Measurements from ENCODE around the gene RDH16.

RDH16 gene

GRCh38 chr12:56948881-56949280 is 8.5 kb downstream of the RDH16 start (continued):
- TF ChIP-seq CREB5 (CRISPR knock-in tag; IDR thresholded peaks at IDR 0.05; ENCODE audit: low read depth) (no peak), TOX (CRISPR knock-in tag; IDR thresholded peaks at IDR 0.05; ENCODE audit: borderline replicate concordance) (no peak), ZFP3 (CRISPR knock-in tag; IDR thresholded peaks at IDR 0.05) (no peak), ZNF8 (CRISPR knock-in tag; IDR thresholded peaks at IDR 0.05) (no peak), ZNF565 (CRISPR knock-in tag; conservative IDR thresholded peaks at IDR 0.05; ENCODE audit: low read depth) (no peak)

- no peak for ATAC-seq
- no peak for TF ChIP-seq TCF4 (CRISPR knock-in tag; IDR thresholded peaks at IDR 0.05; ENCODE audit: borderline replicate concordance)
- no peak for TF ChIP-seq SNAI2 (CRISPR knock-in tag; IDR thresholded peaks at IDR 0.05)
- TF ChIP-seq ESRRG (CRISPR knock-in tag; IDR thresholded peaks at IDR 0.05): no peak
- no peak for TF ChIP-seq CSDC2 (CRISPR knock-in tag; IDR thresholded peaks at IDR 0.05)
- TF ChIP-seq POU6F1 (CRISPR knock-in tag; IDR thresholded peaks at IDR 0.05; ENCODE audit: borderline replicate concordance, low read depth): no peak
- no peak for TF ChIP-seq GLIS3 (CRISPR knock-in tag; IDR thresholded peaks at IDR 0.05)
- no peak for TF ChIP-seq OSR1 (CRISPR knock-in tag; IDR thresholded peaks at IDR 0.05)
- no peak for TF ChIP-seq TOX (CRISPR knock-in tag; IDR thresholded peaks at IDR 0.05; ENCODE audit: borderline replicate concordance)
- no peak for TF ChIP-seq PPARA (CRISPR knock-in tag; IDR thresholded peaks at IDR 0.05; ENCODE audit: borderline replicate concordance)
- TF ChIP-seq ZFP30 (CRISPR knock-in tag; IDR thresholded peaks at IDR 0.05): no peak
- TF ChIP-seq BACH2 (CRISPR knock-in tag; IDR thresholded peaks at IDR 0.05; ENCODE audit: borderline replicate concordance): no peak
- no peak for TF ChIP-seq ZNF565 (CRISPR knock-in tag; conservative IDR thresholded peaks at IDR 0.05; ENCODE audit: low read depth)
- TF ChIP-seq ZNF70 (CRISPR knock-in tag; IDR thresholded peaks at IDR 0.05): no peak
- no peak for TF ChIP-seq ZNF8 (CRISPR knock-in tag; IDR thresholded peaks at IDR 0.05)
These were observed 9.0 kb downstream of the RDH16 start for GRCh38 chr12:56948457-56948777.

- ATAC-seq: no peak
- TF ChIP-seq ISL1 (CRISPR knock-in tag; IDR thresholded peaks at IDR 0.05) (no peak), ZNF8 (CRISPR knock-in tag; IDR thresholded peaks at IDR 0.05) (no peak), PPARA (CRISPR knock-in tag; IDR thresholded peaks at IDR 0.05; ENCODE audit: borderline replicate concordance) (no peak), ZFP30 (CRISPR knock-in tag; IDR thresholded peaks at IDR 0.05) (no peak), ZNF565 (CRISPR knock-in tag; conservative IDR thresholded peaks at IDR 0.05; ENCODE audit: low read depth) (no peak), ARNTL (CRISPR knock-in tag; IDR thresholded peaks at IDR 0.05; ENCODE audit: borderline replicate concordance, low read depth) (no peak), POU6F1 (CRISPR knock-in tag; IDR thresholded peaks at IDR 0.05; ENCODE audit: borderline replicate concordance, low read depth) (no peak), CREB5 (CRISPR knock-in tag; IDR thresholded peaks at IDR 0.05; ENCODE audit: low read depth) (no peak), RARB (CRISPR knock-in tag; IDR thresholded peaks at IDR 0.05) (no peak), ESRRG (CRISPR knock-in tag; IDR thresholded peaks at IDR 0.05) (no peak), PATZ1 (CRISPR knock-in tag; IDR thresholded peaks at IDR 0.05; ENCODE audit: borderline replicate concordance) (no peak), SNAI2 (CRISPR knock-in tag; IDR thresholded peaks at IDR 0.05) (no peak), CSRNP3 (CRISPR knock-in tag; IDR thresholded peaks at IDR 0.05) (no peak), ZC3H10 (CRISPR knock-in tag; IDR thresholded peaks at IDR 0.05) (no peak), BACH2 (CRISPR knock-in tag; IDR thresholded peaks at IDR 0.05; ENCODE audit: borderline replicate concordance) (no peak), CSDC2 (CRISPR knock-in tag; IDR thresholded peaks at IDR 0.05) (no peak), GLIS3 (CRISPR knock-in tag; IDR thresholded peaks at IDR 0.05) (no peak), TOX (CRISPR knock-in tag; IDR thresholded peaks at IDR 0.05; ENCODE audit: borderline replicate concordance) (no peak), TSHZ2 (CRISPR knock-in tag; IDR thresholded peaks at IDR 0.05) (no peak), OSR1 (CRISPR knock-in tag; IDR thresholded peaks at IDR 0.05) (no peak)
These were observed 9.6 kb downstream of the RDH16 start for GRCh38 chr12:56947633-56948456.
